Muscle layer of colon (tissue), 2 donors: ENCODE measurements around the gene ZCCHC24.

Source experiments
- H3K27ac ChIP-seq: one replicate; pipeline ENCODE4 v1.7.0; 2013; ENCODE audit warnings: low read depth, mild to moderate bottlenecking, low read length, moderate library complexity
- H3K27me3 ChIP-seq, 2 donors: one replicate each; pipeline ENCODE4 v1.7.0; 2013; ENCODE audit warnings: low read length in 2 of 2, mild to moderate bottlenecking in 2 of 2; ENCODE audit not compliant: insufficient read depth in 2 of 2, control insufficient read depth in 1 of 2
- H3K36me3 ChIP-seq: one replicate; pipeline ENCODE4 v1.7.0; 2013; ENCODE audit warnings: mild to moderate bottlenecking, low read length; ENCODE audit not compliant: insufficient read depth
- H3K4me1 ChIP-seq: one replicate; pipeline ENCODE4 v1.7.0; 2013; ENCODE audit warnings: mild to moderate bottlenecking, low read length; ENCODE audit not compliant: insufficient read depth
- H3K4me3 ChIP-seq, 2 donors: one replicate each; pipeline ENCODE4 v1.7.0; 2013; ENCODE audit warnings: low read length in 2 of 2, low read depth in 1 of 2, mild to moderate bottlenecking in 1 of 2, moderate library complexity in 1 of 2
- H3K9ac ChIP-seq: one replicate; pipeline ENCODE4 v1.7.0; 2013; ENCODE audit warnings: low read length
- H3K9me3 ChIP-seq: one replicate; pipeline ENCODE4 v1.7.0; 2013; ENCODE audit warnings: mild to moderate bottlenecking, low read length
- donor health status: abdominal sarcoma.
- donor health status: Adenocarcinoma of cecum.

ZCCHC24 gene

GRCh38 chr10:79443338-79444198, 1.9 kb downstream of the ZCCHC24 start:
- Histone ChIP-seq H3K27me3 (no peaks in the 10 kb centered on the region), H3K9ac (peak overlapping the region; percentile 79), H3K4me3 (peak overlapping the region; percentile 75 to 97), H3K27ac (peak overlapping the region; percentile 89), H3K36me3 (peaks cover 12% of the 10 kb centered on the region), H3K4me1 (peaks cover 54% of the 10 kb centered on the region), H3K9me3 (no peaks in the 10 kb centered on the region)

- peak overlapping the region; percentile 79 for H3K9ac ChIP-seq
- peaks cover 66% of the 10 kb centered on the region for H3K4me1 ChIP-seq
- peak overlapping the region; percentile 89 for H3K27ac ChIP-seq
- peaks cover 15% of the 10 kb centered on the region for H3K36me3 ChIP-seq
- H3K27me3 ChIP-seq = no peaks in the 10 kb centered on the region
- H3K9me3 ChIP-seq = no peaks in the 10 kb centered on the region
- peak overlapping the region; percentile 75 to 97 for H3K4me3 ChIP-seq
Observed at GRCh38 chr10:79442171-79443040, 3.0 kb downstream of the ZCCHC24 start.

- Histone ChIP-seq H3K36me3 (peaks cover 18% of the 10 kb centered on the region), H3K9me3 (no peaks in the 10 kb centered on the region), H3K4me1 (peaks cover 76% of the 10 kb centered on the region), H3K9ac (peak overlapping the region; percentile 79), H3K27ac (peak overlapping the region; percentile 89), H3K27me3 (no peaks in the 10 kb centered on the region), H3K4me3 (no peak overlapping the region)
Observed at GRCh38 chr10:79441433-79441832, 4.0 kb downstream of the ZCCHC24 start.

DNA sequence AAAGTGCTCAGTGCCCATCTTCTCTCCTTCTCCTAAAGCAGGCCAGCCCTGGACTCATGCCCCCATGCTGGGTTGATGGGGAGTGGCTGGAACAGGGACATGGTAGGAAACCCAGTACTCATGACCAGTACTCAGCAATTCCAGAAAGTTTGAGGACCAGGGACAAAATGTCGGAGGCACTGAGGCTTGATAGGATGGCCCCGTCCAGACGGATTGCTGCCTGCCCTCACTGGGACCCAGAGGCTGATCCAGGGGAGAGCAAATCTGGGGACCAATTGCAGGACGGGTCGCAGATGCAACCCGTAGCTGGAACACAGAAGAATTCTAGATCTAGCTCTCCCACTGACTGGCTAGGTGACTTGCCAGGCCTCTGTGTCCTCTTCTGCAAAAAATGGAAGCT, 5.1 kb downstream of the ZCCHC24 start:
- Histone ChIP-seq H3K4me3 (peak overlapping the region in 1 of 2 donors; percentile 21), H3K27me3 (no peaks in the 10 kb centered on the region), H3K36me3 (peaks cover 18% of the 10 kb centered on the region), H3K4me1 (peaks cover 87% of the 10 kb centered on the region), H3K9me3 (no peaks in the 10 kb centered on the region), H3K27ac (peak overlapping the region; percentile 56), H3K9ac (no peak overlapping the region)

GRCh38 chr10:79438699-79439085, 6.7 kb downstream of the ZCCHC24 start:
- H3K27ac ChIP-seq = peak overlapping the region; percentile 96
- no peaks in the 10 kb centered on the region for H3K27me3 ChIP-seq
- no peaks in the 10 kb centered on the region for H3K9me3 ChIP-seq
- peaks cover 18% of the 10 kb centered on the region for H3K36me3 ChIP-seq
- no peak overlapping the region for H3K9ac ChIP-seq
- H3K4me3 ChIP-seq = no peak overlapping the region
- H3K4me1 ChIP-seq = peaks cover 100% of the 10 kb centered on the region

GRCh38 chr10:79438021-79438698, 7.3 kb downstream of the ZCCHC24 start:
- Histone ChIP-seq H3K9me3 (no peaks in the 10 kb centered on the region), H3K4me3 (peak overlapping the region; percentile 10 to 49), H3K9ac (peak overlapping the region; percentile 29), H3K27me3 (no peaks in the 10 kb centered on the region), H3K36me3 (peaks cover 18% of the 10 kb centered on the region), H3K4me1 (peaks cover 100% of the 10 kb centered on the region), H3K27ac (peak overlapping the region; percentile 96)

GRCh38 chr10:79437111-79437814, 8.2 kb downstream of the ZCCHC24 start:
- Histone ChIP-seq H3K4me3 (peak overlapping the region in 1 of 2 donors; percentile 49), H3K4me1 (peaks cover 100% of the 10 kb centered on the region), H3K9ac (peak overlapping the region; percentile 29), H3K36me3 (peaks cover 15% of the 10 kb centered on the region), H3K27ac (peak overlapping the region; percentile 96), H3K9me3 (no peaks in the 10 kb centered on the region), H3K27me3 (no peaks in the 10 kb centered on the region)

- peaks cover 100% of the 10 kb centered on the region for H3K4me1 ChIP-seq
- peak overlapping the region; percentile 49 for H3K9ac ChIP-seq
- no peaks in the 10 kb centered on the region for H3K27me3 ChIP-seq
- no peaks in the 10 kb centered on the region for H3K9me3 ChIP-seq
- peak overlapping the region; percentile 96 for H3K27ac ChIP-seq
- H3K36me3 ChIP-seq = peaks cover 15% of the 10 kb centered on the region
- H3K4me3 ChIP-seq = peak overlapping the region in 1 of 2 donors; percentile 26
Observed at GRCh38 chr10:79436850-79437103, 8.6 kb downstream of the ZCCHC24 start.

DNA sequence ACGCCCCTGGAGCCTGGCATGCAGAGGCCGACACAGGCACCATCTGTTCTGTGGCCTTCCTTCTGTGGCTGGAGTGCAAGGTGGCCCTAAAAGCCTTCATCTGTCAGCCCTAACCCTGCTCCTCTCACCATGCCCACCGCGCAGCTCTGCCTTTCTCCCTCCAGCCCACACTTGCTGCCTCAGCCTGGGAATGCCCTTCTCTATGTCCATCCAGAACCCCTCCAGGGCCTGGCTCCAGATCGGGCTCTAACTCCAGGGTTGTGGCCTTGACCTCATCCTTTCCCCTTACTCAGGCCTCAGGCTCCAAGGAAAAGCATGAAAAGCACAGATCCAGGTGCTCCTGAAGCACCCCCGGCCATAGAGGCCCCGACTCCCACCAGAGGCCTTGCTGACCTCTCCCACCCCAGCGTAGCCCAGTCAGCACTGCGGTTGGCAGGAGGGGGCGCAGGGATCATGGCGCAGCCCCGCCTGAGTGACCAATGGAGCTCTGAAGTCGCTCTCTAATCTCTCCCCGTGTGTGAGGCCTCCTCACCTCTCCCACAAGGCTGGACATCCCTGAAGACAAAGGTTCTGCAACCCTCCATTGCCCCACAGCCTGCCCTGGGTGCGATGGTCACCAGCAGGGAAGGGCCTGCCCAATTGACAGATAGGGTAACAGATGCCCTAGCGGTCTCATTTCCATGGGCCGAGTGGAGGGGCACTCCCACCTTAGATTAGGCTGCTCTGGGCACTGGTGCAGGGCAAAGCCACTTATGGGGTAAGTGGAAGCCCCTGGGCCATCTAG, 9.2 kb downstream of the ZCCHC24 start:
- H3K36me3 ChIP-seq = peaks cover 17% of the 10 kb centered on the region
- H3K27ac ChIP-seq = peak overlapping the region; percentile 96
- H3K9me3 ChIP-seq = no peaks in the 10 kb centered on the region
- peaks cover 100% of the 10 kb centered on the region for H3K4me1 ChIP-seq
- peak overlapping the region in 1 of 2 donors; percentile 34 for H3K4me3 ChIP-seq
- H3K27me3 ChIP-seq = no peaks in the 10 kb centered on the region
- peak overlapping the region; percentile 49 for H3K9ac ChIP-seq

GRCh38 chr10:79435271-79436065, 10.0 kb downstream of the ZCCHC24 start:
- Histone ChIP-seq H3K36me3 (peaks cover 24% of the 10 kb centered on the region), H3K9me3 (no peaks in the 10 kb centered on the region), H3K4me3 (peak overlapping the region; percentile 9 to 34), H3K4me1 (peaks cover 100% of the 10 kb centered on the region), H3K27me3 (no peaks in the 10 kb centered on the region), H3K27ac (peak overlapping the region; percentile 96), H3K9ac (peak overlapping the region; percentile 49)
